Natural killer cell (primary cell): ENCODE results near the gene ELP4. TPM values are rescaled to one million over a fixed set of nuclear protein-coding genes. Genes with fewer than 3 reads are reported as not detected.

Experiments used
- ATAC-seq, 3 donors: fragments of 150-1000 bp in 2 of 3; fragments of 200-7000 bp in 1 of 3; cut with Tn5 transposase; 1 replicate in 1 of 3; 2 replicates in 2 of 3; pipeline ENCODE4 v1.10.0; 2021; ENCODE audit warnings: mild to moderate bottlenecking in 2 of 3, moderate library complexity in 2 of 3
- DNase-seq, 2 donors: peaks; one replicate each; pipeline versions ENCODE4 v3.0.0 to v3.0.0-alpha.2; 2013 to 2021; ENCODE audit warnings: mixed read lengths in 1 of 2
- H3K27ac ChIP-seq: one replicate; pipeline ENCODE4 v1.5.1; 2013; ENCODE audit warnings: mild to moderate bottlenecking, low read length
- H3K27me3 ChIP-seq: one replicate; pipeline ENCODE4 v1.6.1; 2013; ENCODE audit warnings: low read length; ENCODE audit not compliant: control insufficient read depth, insufficient read depth
- H3K36me3 ChIP-seq: one replicate; pipeline ENCODE4 v1.6.1; 2013; ENCODE audit warnings: low read length; ENCODE audit not compliant: control insufficient read depth, insufficient read depth
- H3K4me1 ChIP-seq: one replicate; pipeline ENCODE4 v1.6.1; 2013; ENCODE audit warnings: low read length; ENCODE audit not compliant: control insufficient read depth, insufficient read depth
- H3K4me3 ChIP-seq: one replicate; pipeline ENCODE4 v1.5.1; 2013; ENCODE audit warnings: low read length
- H3K9me3 ChIP-seq: one replicate; pipeline ENCODE4 v1.6.1; 2013; ENCODE audit warnings: low read length; ENCODE audit not compliant: control insufficient read depth, insufficient read depth
- H3K27ac Mint-ChIP-seq, 2 donors: one replicate each; pipeline ENCODE4 v1.8.0; 2022; ENCODE audit warnings: mild to moderate bottlenecking in 2 of 2, mixed read lengths in 2 of 2, moderate library complexity in 1 of 2
- H3K27me3 Mint-ChIP-seq, 2 donors: one replicate each; pipeline ENCODE4 v1.8.0; 2022; ENCODE audit warnings: low read depth in 2 of 2, mixed read lengths in 2 of 2
- H3K36me3 Mint-ChIP-seq: one replicate; pipeline ENCODE4 v1.8.0; 2022; ENCODE audit warnings: mixed read lengths
- H3K4me1 Mint-ChIP-seq, 2 donors: one replicate each; pipeline ENCODE4 v1.8.0; 2022; ENCODE audit warnings: mixed read lengths in 2 of 2
- H3K4me3 Mint-ChIP-seq: one replicate; pipeline ENCODE4 v1.8.0; 2022; ENCODE audit warnings: mild to moderate bottlenecking, moderate library complexity, mixed read lengths
- H3K9me3 Mint-ChIP-seq, 2 donors: one replicate each; pipeline ENCODE4 v1.8.0; 2022; ENCODE audit warnings: mixed read lengths in 2 of 2
- CTCF ChIP-seq: fragments of 200-600 bp; IDR thresholded peaks from one replicate; pipeline ENCODE4 v1.8.0; 2022; ENCODE audit warnings: antibody characterized with exemption
- WGBS: methylation state at CpG from one replicate; pipeline ENCODE4 v1.1.7; 2013; ENCODE audit warnings: missing lambda C conversion rate; ENCODE audit not compliant: insufficient coverage; 5-methylcytosine and 5-hydroxymethylcytosine counted together
- intact Hi-C: fragments of 100-400 bp; cut with micrococcal nuclease; formaldehyde crosslinking; loops from one replicate; pipeline ENCODE4 v1.14.2; 2022
- total RNA-seq, 4 donors: library from RNA; stranded (reverse); fragments of 120-200 nt in 1 of 4; gene quantifications; one replicate each; pipeline versions ENCODE4 v1.2.3 to v1.2.4, GENCODE V29; 2013 to 2022

ELP4 gene
- total RNA-seq, 3 donors from 2014 or later (not counting 1 experiment from before 2014, with no cell fraction given) = 22.8 to 29.6 (median 23.4) TPM

- Histone ChIP-seq H3K27ac (no peak overlapping the region), H3K36me3 (no peaks in the 10 kb centered on the region), H3K4me3 (no peak overlapping the region), H3K27me3 (no peaks in the 10 kb centered on the region), H3K9me3 (no peaks in the 10 kb centered on the region), H3K4me1 (no peaks in the 10 kb centered on the region)
- H3K27ac Mint-ChIP-seq = no peak overlapping the region
- ATAC-seq = no peak
- DNase-seq = no peak
- WGBS = 100% methylated on average over 1 of the region's 1 CpG
- TF ChIP-seq CTCF = no peak
- no peaks in the 10 kb centered on the region for H3K36me3 Mint-ChIP-seq
- no peaks in the 10 kb centered on the region for H3K27me3 Mint-ChIP-seq
- intact Hi-C loops = no loop called here
- no peaks in the 10 kb centered on the region for H3K9me3 Mint-ChIP-seq
- no peak overlapping the region for H3K4me3 Mint-ChIP-seq
- H3K4me1 Mint-ChIP-seq = peaks cover 16 to 20% of the 10 kb centered on the region in 2 donors
Observed at GRCh38 chr11:31699066-31699465, 189.5 kb downstream of the ELP4 start.

- Mint-ChIP-seq H3K36me3 (no peaks in the 10 kb centered on the region), H3K27ac (no peak overlapping the region), H3K4me1 (no peaks in the 10 kb centered on the region), H3K4me3 (no peak overlapping the region), H3K27me3 (no peaks in the 10 kb centered on the region), H3K9me3 (no peaks in the 10 kb centered on the region)
- DNase-seq (no peak), ATAC-seq (no peak)
- no peak overlapping the region for H3K27ac ChIP-seq
- no peaks in the 10 kb centered on the region for H3K4me1 ChIP-seq
- H3K27me3 ChIP-seq = no peaks in the 10 kb centered on the region
- H3K4me3 ChIP-seq = no peak overlapping the region
- TF ChIP-seq CTCF = no peak
- intact Hi-C loops = no loop called here
- no peaks in the 10 kb centered on the region for H3K36me3 ChIP-seq
- no peaks in the 10 kb centered on the region for H3K9me3 ChIP-seq
- WGBS = 83% methylated on average over 1 of the region's 1 CpG
Observed at GRCh38 chr11:31702966-31703365, 193.4 kb downstream of the ELP4 start.

- WGBS = 83% methylated on average over 1 of the region's 1 CpG
Observed at GRCh38 chr11:31706357-31706756, 196.8 kb downstream of the ELP4 start.

More at GRCh38 chr11:31706357-31706756, 196.8 kb downstream of the ELP4 start:
- intact Hi-C loops = no loop called here
- H3K27ac ChIP-seq = no peak overlapping the region
- H3K36me3 ChIP-seq = no peaks in the 10 kb centered on the region
- H3K4me3 ChIP-seq = no peak overlapping the region
- Mint-ChIP-seq H3K27me3 (no peaks in the 10 kb centered on the region), H3K9me3 (no peaks in the 10 kb centered on the region), H3K4me3 (no peak overlapping the region), H3K4me1 (no peaks in the 10 kb centered on the region), H3K27ac (no peak overlapping the region), H3K36me3 (no peaks in the 10 kb centered on the region)
- H3K9me3 ChIP-seq = no peaks in the 10 kb centered on the region
- H3K27me3 ChIP-seq = no peaks in the 10 kb centered on the region
- no peak for DNase-seq
- no peak for ATAC-seq
- no peak for TF ChIP-seq CTCF
- H3K4me1 ChIP-seq = no peaks in the 10 kb centered on the region
